ENCODE data around the gene VSX2.
A peak's percentile ranks its signal among the peaks of the same experiment; 100 is the strongest.

Gene VSX2

GRCh38 chr14:74223016-74223415 is 16.2 kb upstream of the VSX2 start:
- no peak for DNase-seq

- no peak for DNase-seq
Observed at GRCh38 chr14:74231784-74232183, 7.5 kb upstream of the VSX2 start.

DNA sequence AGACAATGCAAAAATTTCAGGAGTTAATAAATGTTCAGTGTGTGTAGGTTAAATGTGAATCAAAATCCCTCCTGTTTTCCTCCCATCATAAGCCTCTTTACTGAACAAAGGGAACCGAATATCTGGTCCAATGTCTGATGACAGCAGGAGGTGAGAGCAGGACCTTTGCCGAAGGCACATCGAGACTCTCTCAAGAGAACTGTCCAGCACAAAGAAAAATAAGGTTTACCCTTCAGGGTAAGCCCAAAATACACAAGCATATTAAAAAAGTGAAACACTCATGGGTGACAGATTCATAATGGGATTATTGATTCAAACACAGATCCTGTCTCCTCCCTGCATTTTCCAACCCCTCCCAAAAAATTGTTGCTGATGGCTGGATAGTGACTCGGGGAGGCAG is 4.2 kb upstream of the VSX2 start:
- DNase-seq: no peak

- DNase-seq: no peak
Observed at GRCh38 chr14:74237441-74237840, 1.8 kb upstream of the VSX2 start.

GRCh38 chr14:74239848-74240793 is 872 bp downstream of the VSX2 start:
- DNase-seq: no peak

GRCh38 chr14:74240794-74241651 is 1.8 kb downstream of the VSX2 start:
- DNase-seq: no peak

GRCh38 chr14:74241652-74242017 is 2.4 kb downstream of the VSX2 start:
- no peak for DNase-seq

DNA sequence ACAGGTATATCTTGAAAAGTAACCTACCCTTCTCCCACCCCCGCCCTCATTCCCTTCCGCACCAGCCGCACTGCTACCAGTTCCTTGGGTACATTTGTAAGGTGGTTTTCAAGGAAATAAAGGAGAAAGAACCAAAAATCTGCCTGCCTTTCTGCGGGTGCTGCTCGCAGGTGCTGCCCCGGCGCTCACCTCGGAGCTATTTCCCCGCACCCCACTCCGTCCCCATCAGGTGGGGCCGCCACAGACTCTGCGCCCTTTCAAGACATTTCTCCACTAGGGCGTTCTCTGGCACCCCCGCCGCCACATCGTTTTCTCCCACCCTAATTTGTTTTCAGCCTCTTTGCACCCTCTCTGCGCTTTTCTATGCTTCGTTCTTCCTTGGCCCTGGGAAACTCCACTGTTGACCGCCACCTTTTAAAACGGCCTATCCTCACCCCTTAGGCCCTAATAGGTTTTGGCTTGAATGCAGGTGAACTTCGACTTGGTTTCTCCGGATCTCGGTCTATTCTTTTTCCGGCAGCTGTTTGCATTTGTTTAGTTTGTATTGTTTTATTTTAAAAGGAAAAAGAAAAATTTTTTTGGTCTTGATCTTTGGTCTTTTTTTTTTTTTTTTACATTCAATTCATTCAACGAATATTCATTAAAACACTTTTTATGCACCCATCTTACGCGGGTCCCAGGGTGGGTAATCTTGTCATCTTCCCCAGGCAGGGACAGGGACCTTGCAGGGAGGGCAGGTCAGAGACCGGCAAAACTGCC is 3.0 kb downstream of the VSX2 start:
- DNase-seq: no peak

GRCh38 chr14:74242780-74243042 is 3.5 kb downstream of the VSX2 start:
- no peak for DNase-seq

- DNase-seq: no peak
Observed at GRCh38 chr14:74243051-74243450, 3.8 kb downstream of the VSX2 start.

DNA sequence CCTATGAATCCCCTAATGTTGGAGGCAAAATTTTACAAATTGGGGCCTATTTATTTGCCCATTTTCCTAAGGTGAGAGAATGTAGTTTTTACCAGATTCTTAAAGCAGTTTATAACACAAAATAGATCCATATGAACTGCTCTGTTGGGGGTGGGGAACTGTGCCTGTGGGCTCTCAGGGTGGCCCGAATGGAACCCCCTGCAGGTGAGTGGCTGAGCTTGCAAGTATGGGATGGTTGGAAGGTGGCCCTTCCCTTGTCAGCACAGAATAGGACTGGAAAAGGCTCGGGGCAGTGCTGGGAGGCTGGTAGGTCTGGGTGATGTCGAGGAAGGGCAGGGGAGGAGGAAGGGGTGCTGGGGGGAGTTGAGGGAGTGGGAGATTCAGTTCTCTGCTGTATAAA is 4.9 kb downstream of the VSX2 start:
- DNase-seq: no peak

DNA sequence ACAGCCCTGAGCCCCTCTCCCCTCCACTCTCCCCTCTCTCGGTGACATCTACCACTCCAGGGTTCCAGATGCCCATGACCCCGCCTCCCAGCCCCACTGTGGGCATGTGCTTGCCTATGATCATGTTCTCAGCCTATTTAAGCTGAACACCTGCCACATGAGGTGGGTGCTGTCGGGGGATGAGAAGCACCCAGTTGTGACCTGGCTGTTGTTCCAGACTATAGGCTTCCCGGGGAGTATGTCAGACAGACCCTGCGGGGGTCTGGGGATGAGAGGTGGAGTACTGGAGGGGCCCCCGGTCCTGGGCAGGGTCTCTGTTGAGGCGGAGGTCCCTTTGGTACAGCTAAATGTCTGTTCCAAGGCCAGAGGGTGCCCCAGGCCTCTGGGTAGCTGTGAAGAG is 6.0 kb downstream of the VSX2 start:
- DNase-seq: no peak

DNA sequence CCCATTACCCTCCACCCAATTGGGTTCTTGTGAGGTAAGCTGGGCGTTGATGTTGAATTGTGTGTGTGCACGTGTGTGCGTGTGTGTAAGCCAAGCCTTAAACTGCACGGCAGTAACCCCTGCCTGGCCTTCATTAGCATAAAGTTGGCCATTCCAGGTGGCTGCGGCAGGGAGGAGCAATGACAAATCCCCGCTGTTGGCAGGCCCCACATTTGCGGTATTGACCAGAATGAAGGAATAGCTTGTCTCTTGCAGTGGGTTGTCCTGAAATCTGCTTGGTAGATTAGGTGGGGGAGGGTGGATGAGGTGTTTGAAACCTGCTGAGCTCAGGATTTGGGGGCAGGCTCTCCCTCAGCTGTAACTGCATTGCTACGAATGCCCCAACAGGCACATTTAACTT is 7.3 kb downstream of the VSX2 start:
- DNase-seq: no peak

DNA sequence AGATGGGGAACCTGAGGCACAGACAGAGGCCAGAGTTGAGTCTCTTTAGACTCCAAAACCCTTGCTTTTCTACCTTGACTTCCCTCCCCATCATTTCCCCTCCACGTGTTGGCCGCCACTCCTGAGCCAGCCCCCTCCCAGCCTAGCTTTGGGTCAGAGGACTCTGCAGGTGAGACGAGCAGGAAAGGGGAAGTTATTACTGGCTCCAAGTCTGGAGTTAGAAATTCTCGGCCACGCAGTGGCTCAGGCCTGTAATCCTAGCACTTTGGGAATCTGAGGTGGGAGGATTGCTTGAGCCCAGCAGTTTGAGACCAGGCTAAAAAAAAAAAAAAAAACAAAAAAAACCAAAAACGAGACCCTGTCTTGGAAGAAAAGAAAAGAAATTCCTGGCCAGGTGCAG is 8.8 kb downstream of the VSX2 start:
- no peak for DNase-seq

- no peak for DNase-seq
Observed at GRCh38 chr14:74249433-74250375, 10.5 kb downstream of the VSX2 start.

- no peak for DNase-seq
Observed at GRCh38 chr14:74255281-74255680, 16.0 kb downstream of the VSX2 start.

DNA sequence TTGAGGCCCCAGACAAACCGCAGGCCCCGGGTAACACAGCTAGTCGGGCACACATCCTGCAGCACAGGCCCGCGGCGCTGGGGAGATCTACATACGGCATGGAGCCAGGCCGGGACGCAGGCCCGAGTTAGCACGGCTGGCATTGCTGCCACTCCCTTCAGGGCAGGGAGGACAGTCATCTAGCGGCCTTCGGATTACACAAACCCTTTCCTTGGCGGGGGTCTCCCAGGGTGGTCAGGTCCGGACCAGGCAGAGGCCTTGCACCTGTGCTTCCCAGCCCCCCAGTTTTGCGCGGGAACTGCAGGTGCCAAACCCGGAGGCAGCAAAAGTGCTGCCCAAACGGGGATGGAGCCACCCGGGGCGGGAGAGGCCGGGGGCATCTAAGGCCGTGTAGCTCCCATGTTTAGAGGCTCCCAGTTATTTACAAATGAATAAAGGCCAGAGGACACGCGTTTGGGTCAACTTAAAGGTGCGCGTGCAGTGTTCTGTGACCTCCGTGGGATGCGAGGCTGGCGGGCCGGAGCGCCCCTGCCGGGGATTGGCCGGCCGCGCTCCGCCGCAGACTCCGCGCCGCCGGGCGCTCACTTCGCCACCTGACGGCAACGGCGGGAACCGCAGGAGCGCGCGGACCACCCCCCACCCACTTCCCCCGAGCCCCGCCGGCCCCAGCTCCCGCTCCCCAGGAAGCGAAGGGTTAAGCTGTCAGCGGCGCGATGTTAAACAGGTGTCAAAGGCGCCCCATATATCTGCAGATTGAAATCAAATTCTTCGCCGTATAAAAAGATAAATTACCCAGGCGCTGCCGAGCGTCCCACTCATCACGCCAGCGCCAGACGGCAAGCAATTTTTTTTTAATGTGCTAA is 18.1 kb downstream of the VSX2 start:
- peak; percentile 63 for DNase-seq

DNA sequence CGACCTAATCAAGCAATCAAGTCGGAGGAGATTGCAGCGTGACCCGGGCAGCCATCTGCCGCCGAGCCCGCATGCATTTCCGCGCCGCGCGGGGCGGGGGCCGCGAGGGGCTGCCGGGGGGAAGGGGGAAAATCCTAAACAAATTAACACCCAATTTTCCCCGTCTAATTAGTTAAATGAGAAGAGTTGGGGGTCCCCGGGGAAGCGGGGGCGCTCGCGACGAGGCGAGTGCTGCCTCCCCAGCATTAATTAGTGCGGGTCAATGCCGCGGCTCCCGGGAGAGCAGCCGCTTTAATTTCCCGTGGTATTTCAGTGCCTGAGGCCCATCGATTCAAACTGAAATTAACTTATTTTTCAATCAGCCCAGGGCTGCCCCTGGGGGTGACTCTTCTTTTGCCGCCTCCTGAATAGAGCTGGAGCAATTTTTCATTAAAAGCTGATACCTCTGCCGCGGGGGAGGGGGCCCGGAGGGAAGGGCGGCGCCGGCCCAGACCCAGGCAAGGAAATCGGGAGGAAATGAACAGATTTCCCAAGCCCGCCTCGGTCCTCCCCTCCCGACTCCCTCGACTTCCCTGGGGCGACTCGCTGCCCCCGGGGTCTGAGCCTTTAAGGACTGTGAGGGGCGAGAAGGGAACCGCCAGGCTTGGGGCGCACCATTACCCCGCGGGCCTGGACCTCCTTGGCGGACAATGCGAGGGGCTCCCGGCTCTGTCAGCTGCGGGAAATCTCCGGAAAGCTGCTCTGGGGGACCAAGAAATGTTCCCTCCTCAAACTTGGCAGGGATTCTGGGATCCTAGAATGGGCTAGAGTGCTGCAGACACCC is 18.9 kb downstream of the VSX2 start:
- no peak for DNase-seq

DNA sequence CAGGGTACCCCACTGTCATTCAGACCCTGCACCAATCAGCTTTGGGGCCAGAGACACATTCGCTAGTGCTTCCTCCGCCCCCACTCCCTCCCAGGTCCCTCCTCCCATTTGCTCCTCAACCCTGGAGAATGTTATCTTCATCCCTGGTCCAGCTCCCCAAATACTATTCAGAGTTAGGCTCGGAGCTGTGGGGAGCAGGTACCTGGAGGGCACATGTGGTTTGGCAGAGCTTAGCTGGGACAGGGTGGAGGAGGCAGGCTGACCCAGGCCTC is 19.5 kb downstream of the VSX2 start:
- DNase-seq: no peak

GRCh38 chr14:74259513-74259912 is 20.3 kb downstream of the VSX2 start:
- no peak for DNase-seq

All from hematopoietic multipotent progenitor cell treated with erythropoietin and hydrocortisone succinate and interleukin-3 and kit ligand, for 6 days (in vitro differentiated cells).